Progenitor cell of endocrine pancreas (in vitro differentiated cells): ENCODE measurements around the gene FGD6. TPM values are rescaled to one million over a fixed set of nuclear protein-coding genes. Genes with fewer than 3 reads are reported as not detected.

ENCODE experiments used
- DNase-seq: peaks from one replicate; pipeline ENCODE4 v3.0.0; 2021; ENCODE audit warnings: low spot score; ENCODE audit not compliant: unreplicated experiment
- H3K27ac Mint-ChIP-seq: 2 replicates; pipeline ENCODE4 v1.8.0; 2021; ENCODE audit warnings: mild to moderate bottlenecking, moderate library complexity, mixed read lengths
- H3K27me3 Mint-ChIP-seq: 2 replicates; pipeline ENCODE4 v1.8.0; 2021; ENCODE audit warnings: mixed read lengths
- H3K36me3 Mint-ChIP-seq: 2 replicates; pipeline ENCODE4 v1.8.0; 2022; ENCODE audit warnings: mixed read lengths; ENCODE audit not compliant: insufficient read depth
- H3K4me1 Mint-ChIP-seq: 2 replicates; pipeline ENCODE4 v1.8.0; 2021; ENCODE audit warnings: low read depth, mixed read lengths
- H3K4me3 Mint-ChIP-seq: 2 replicates; pipeline ENCODE4 v1.8.0; 2021; ENCODE audit warnings: low read depth, mild to moderate bottlenecking, moderate library complexity, mixed read lengths
- H3K9me3 Mint-ChIP-seq: 2 replicates; pipeline ENCODE4 v1.8.0; 2021; ENCODE audit warnings: low read depth, mixed read lengths
- total RNA-seq: library from RNA; stranded (reverse); gene quantifications from 2 replicates; pipeline ENCODE4 v1.2.1, GENCODE V29; 2021
- TF ChIP-seq, protein P1 (sequence below): fragments of 200-600 bp; sonication (generic); IDR thresholded peaks from one replicate; pipeline ENCODE4 v1.5.0; 2021; ENCODE audit warnings: antibody characterized with exemption, mild to moderate bottlenecking; ENCODE audit not compliant: unreplicated experiment

Gene FGD6
- total RNA-seq, 1 donor from 2014 or later: 68.2 TPM

DNA sequence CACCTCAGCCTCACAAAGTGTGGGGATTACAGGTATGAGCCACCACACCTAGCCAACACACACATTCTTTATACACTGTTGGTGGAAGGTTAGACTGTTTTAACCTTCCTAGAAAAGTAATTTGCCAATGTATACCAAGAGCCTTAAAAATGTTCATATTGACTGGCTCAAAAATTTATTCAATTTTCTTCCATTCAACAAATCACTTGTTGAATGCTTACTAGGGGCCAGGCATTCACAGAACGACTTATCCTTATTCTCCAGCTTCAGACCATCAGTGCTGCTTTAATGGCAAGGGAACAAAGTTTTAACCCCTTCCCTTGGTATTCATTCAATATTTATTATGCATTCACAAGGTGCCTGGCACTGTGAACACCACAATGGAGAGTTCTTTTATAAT lies 146.9 kb downstream of the FGD6 start:
- peaks cover 2% of the 10 kb centered on the region for H3K36me3 Mint-ChIP-seq
- no peaks in the 10 kb centered on the region for H3K9me3 Mint-ChIP-seq
- H3K4me1 Mint-ChIP-seq: peaks cover 1% of the 10 kb centered on the region
- no peaks in the 10 kb centered on the region for H3K27me3 Mint-ChIP-seq
- TF ChIP-seq, protein P1, sequence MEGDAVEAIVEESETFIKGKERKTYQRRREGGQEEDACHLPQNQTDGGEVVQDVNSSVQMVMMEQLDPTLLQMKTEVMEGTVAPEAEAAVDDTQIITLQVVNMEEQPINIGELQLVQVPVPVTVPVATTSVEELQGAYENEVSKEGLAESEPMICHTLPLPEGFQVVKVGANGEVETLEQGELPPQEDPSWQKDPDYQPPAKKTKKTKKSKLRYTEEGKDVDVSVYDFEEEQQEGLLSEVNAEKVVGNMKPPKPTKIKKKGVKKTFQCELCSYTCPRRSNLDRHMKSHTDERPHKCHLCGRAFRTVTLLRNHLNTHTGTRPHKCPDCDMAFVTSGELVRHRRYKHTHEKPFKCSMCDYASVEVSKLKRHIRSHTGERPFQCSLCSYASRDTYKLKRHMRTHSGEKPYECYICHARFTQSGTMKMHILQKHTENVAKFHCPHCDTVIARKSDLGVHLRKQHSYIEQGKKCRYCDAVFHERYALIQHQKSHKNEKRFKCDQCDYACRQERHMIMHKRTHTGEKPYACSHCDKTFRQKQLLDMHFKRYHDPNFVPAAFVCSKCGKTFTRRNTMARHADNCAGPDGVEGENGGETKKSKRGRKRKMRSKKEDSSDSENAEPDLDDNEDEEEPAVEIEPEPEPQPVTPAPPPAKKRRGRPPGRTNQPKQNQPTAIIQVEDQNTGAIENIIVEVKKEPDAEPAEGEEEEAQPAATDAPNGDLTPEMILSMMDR: no peak
- no peak overlapping the region for H3K4me3 Mint-ChIP-seq
- DNase-seq: no peak
- H3K27ac Mint-ChIP-seq: no peak overlapping the region

DNA sequence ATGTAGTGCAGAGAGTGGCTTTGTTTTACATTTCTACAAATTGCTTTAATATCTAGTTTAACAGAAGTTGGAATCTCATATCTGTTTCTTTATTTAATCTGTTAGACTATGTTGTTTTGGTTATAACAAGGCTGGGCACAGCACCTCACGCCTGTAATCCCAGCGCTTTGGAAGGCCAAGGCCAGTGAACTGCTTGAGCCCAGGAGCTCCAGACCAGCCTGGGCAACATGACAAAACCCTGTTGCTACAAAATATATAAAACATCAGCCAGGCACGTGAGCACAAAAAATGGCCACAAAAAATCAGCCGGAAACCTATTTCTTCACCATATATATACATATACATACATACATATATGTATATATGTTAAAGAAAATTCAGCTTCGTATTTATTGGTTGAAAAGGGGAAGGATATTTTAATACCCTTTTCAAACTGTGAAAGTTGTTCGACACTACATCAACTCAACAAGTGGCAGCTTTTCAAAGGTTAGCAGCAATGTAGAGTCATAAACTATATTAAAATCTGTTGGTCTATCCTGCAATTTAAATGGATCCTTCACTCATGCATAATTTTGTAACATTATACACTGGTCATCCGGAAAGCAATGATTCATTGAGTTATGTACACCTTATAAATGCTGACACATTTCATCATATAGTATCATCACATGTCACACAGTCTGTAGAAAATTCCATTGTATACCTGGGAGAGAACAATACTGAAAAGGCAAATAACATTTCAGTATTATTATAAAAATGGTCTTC lies 151.0 kb downstream of the FGD6 start:
- no peaks in the 10 kb centered on the region for H3K9me3 Mint-ChIP-seq
- H3K4me1 Mint-ChIP-seq: no peaks in the 10 kb centered on the region
- no peak for DNase-seq
- H3K27ac Mint-ChIP-seq: no peak overlapping the region
- no peaks in the 10 kb centered on the region for H3K27me3 Mint-ChIP-seq
- TF ChIP-seq, protein P1: no peak
- H3K4me3 Mint-ChIP-seq: no peak overlapping the region
- H3K36me3 Mint-ChIP-seq: peaks cover 9% of the 10 kb centered on the region

DNA sequence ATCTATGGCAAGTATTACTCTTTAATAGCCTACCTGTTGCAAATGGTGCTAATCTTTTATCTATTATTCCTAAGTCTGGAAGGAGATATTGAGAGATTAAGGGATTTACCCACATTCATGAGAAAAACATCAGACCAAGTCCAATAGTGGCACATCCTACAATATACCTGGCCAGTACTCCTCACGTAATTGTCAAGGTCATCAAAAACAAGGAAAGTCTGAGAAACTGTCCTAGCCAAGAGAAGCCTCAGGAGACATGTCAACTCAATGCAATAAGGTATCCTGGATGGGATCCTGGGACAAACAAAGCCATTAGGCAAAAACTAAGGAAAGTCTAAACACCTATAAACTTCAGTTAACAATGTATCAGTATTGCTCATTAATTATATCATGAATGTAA lies 156.3 kb downstream of the FGD6 start:
- Mint-ChIP-seq H3K4me3 (no peak overlapping the region), H3K4me1 (no peaks in the 10 kb centered on the region), H3K36me3 (peaks cover 21% of the 10 kb centered on the region), H3K9me3 (no peaks in the 10 kb centered on the region), H3K27me3 (no peaks in the 10 kb centered on the region), H3K27ac (no peak overlapping the region)
- TF ChIP-seq, protein P1: no peak
- no peak for DNase-seq

DNA sequence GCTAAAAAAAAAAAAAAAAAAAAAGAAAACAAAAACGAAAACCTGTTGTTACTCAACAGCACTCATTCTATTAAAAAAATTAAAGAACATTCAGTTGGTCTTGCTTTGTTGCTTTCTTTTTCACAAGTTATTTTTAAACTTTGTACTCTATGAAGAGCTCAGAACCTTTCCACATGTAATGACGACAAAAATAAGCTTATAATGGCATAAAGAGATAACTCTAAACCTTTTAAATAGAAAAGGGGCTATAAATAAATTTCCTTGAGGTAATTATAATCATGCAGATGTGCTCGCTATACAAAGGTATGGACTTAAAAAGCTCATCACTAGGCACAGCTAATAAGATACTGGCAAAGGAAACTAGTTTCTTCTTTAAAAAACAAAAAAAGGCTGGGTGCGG lies 157.3 kb downstream of the FGD6 start:
- Mint-ChIP-seq H3K9me3 (no peaks in the 10 kb centered on the region), H3K27me3 (no peaks in the 10 kb centered on the region), H3K27ac (no peak overlapping the region), H3K36me3 (peaks cover 21% of the 10 kb centered on the region), H3K4me3 (no peak overlapping the region), H3K4me1 (no peaks in the 10 kb centered on the region)
- DNase-seq: no peak
- TF ChIP-seq, protein P1: no peak

DNA sequence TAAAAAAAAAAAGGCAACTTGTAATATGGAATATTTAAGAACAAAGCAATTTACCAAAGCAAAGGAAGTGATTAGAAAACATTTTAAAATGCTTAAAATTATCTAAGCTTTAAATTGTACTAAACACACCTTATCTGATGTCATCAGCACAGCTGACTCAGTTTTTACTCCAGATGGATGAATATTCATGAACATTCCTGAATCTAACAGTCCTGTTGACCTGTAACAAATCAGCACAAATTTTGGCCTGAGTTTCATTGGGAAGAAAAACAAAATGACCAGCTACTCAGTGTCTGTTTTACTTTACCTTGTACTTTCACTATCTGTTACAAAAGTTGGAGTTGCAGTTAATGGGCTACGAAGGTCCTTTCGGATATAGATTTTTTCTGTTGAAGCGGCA lies 159.8 kb downstream of the FGD6 start:
- no peaks in the 10 kb centered on the region for H3K27me3 Mint-ChIP-seq
- TF ChIP-seq, protein P1: no peak
- H3K27ac Mint-ChIP-seq: no peak overlapping the region
- H3K36me3 Mint-ChIP-seq: peaks cover 20% of the 10 kb centered on the region
- no peaks in the 10 kb centered on the region for H3K4me1 Mint-ChIP-seq
- DNase-seq: no peak
- no peaks in the 10 kb centered on the region for H3K9me3 Mint-ChIP-seq
- H3K4me3 Mint-ChIP-seq: no peak overlapping the region
